ENCODE data around the gene RNF31.

Gene RNF31

GRCh38 chr14:24171422-24172260 is 24.3 kb downstream of the RNF31 start, which contains the start of gene REC8:
REC8 (plus strand) TSS chr14:24172080; CDS start chr14:24172553, 473 bp downstream.
- TF ChIP-seq TAF1 (IDR thresholded peaks at IDR 0.05; ENCODE audit: borderline replicate concordance, low read depth, low read length) (no peak), POLR2AphosphoS5 (IDR thresholded peaks at IDR 0.05; ENCODE audit: low read depth, low read length) (peak; percentile 81; the same call in 1 of the 2 replicates), POLR2A (IDR thresholded peaks at IDR 0.05; ENCODE audit: low read depth, low read length) (peak; percentile 75)
- FAIRE-seq (peak; percentile 54), DNase-seq (ENCODE audit: insufficient read length) (peak; percentile 89)

- TF ChIP-seq TAF1 (IDR thresholded peaks at IDR 0.05; ENCODE audit: borderline replicate concordance, low read depth, low read length) (no peak), POLR2A (IDR thresholded peaks at IDR 0.05; ENCODE audit: low read depth, low read length) (no peak; the same call in 1 of the 2 replicates), POLR2AphosphoS5 (IDR thresholded peaks at IDR 0.05; ENCODE audit: low read depth, low read length) (0 out of 2 replicates have a peak, but pooled peaks have one; percentile 10)
- DNase-seq (ENCODE audit: insufficient read length) (no peak), FAIRE-seq (no peak)
Observed at GRCh38 chr14:24172261-24172860, 25.1 kb downstream of the RNF31 start.

GRCh38 chr14:24172871-24173281 is 25.6 kb downstream of the RNF31 start:
- no peak for DNase-seq (ENCODE audit: insufficient read length)
- TF ChIP-seq POLR2A (IDR thresholded peaks at IDR 0.05; ENCODE audit: low read depth, low read length) (no peak), TAF1 (IDR thresholded peaks at IDR 0.05; ENCODE audit: borderline replicate concordance, low read depth, low read length) (no peak), POLR2AphosphoS5 (IDR thresholded peaks at IDR 0.05; ENCODE audit: low read depth, low read length) (0 out of 2 replicates have a peak, but pooled peaks have one; percentile 10)
- FAIRE-seq, result no peak

GRCh38 chr14:24176599-24176998 is 29.3 kb downstream of the RNF31 start:
- TF ChIP-seq POLR2AphosphoS5 (IDR thresholded peaks at IDR 0.05; ENCODE audit: low read depth, low read length) (0 out of 2 replicates have a peak, but pooled peaks have one; percentile 22), TAF1 (IDR thresholded peaks at IDR 0.05; ENCODE audit: borderline replicate concordance, low read depth, low read length) (no peak), POLR2A (IDR thresholded peaks at IDR 0.05; ENCODE audit: low read depth, low read length) (0 out of 2 replicates have a peak, but pooled peaks have one; percentile 6)
- DNase-seq (ENCODE audit: insufficient read length), result no peak
- no peak for FAIRE-seq

DNA sequence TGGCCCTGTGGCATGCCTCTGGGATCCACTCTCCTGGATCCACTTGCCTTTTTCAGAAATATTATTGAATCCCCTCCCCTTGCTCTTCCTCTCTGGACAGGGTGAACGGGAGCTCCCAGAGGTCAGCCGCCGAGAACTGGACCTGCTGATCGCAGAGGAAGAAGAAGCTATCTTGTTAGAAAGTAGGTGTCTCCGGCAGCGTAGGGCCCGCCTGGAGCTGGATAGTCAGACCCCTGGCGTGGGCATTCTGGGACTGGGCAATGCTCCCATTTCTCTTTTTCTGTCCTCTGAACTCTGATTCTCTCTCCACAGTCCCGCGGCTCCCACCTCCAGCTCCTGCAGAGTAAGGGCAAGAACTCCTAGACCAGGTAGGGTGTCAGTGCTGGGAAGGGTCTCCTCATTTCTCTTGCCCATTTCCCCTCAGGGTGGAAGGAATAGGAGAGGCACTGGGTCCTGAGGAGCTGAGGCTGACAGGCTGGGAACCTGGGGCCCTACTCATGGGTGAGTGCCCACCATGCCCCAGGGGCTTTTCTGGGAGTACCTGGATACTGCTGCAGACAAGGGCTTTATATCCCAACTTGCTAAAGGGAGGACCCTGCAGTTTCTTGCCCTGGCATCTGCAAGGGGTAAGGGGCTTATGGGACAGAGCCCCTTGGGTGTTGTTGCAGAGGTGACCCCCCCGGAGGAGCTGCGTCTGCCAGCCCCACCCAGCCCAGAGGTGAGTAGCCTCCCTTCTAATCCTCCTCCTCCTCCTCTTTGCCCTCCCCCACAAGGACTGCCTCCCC is 29.9 kb downstream of the RNF31 start:
- TF ChIP-seq TAF1 (IDR thresholded peaks at IDR 0.05; ENCODE audit: borderline replicate concordance, low read depth, low read length) (no peak), POLR2A (IDR thresholded peaks at IDR 0.05; ENCODE audit: low read depth, low read length) (no peak; the same call in 1 of the 2 replicates), POLR2AphosphoS5 (IDR thresholded peaks at IDR 0.05; ENCODE audit: low read depth, low read length) (no peak)
- FAIRE-seq (no peak), DNase-seq (ENCODE audit: insufficient read length) (no peak)

- DNase-seq (ENCODE audit: insufficient read length), result no peak
- TF ChIP-seq TAF1 (IDR thresholded peaks at IDR 0.05; ENCODE audit: borderline replicate concordance, low read depth, low read length), result no peak
- no peak for TF ChIP-seq POLR2A (IDR thresholded peaks at IDR 0.05; ENCODE audit: low read depth, low read length)
- TF ChIP-seq POLR2AphosphoS5 (IDR thresholded peaks at IDR 0.05; ENCODE audit: low read depth, low read length), result no peak; the same call in 1 of the 2 replicates
- no peak for FAIRE-seq
Observed at GRCh38 chr14:24177891-24178290, 30.6 kb downstream of the RNF31 start.

DNA sequence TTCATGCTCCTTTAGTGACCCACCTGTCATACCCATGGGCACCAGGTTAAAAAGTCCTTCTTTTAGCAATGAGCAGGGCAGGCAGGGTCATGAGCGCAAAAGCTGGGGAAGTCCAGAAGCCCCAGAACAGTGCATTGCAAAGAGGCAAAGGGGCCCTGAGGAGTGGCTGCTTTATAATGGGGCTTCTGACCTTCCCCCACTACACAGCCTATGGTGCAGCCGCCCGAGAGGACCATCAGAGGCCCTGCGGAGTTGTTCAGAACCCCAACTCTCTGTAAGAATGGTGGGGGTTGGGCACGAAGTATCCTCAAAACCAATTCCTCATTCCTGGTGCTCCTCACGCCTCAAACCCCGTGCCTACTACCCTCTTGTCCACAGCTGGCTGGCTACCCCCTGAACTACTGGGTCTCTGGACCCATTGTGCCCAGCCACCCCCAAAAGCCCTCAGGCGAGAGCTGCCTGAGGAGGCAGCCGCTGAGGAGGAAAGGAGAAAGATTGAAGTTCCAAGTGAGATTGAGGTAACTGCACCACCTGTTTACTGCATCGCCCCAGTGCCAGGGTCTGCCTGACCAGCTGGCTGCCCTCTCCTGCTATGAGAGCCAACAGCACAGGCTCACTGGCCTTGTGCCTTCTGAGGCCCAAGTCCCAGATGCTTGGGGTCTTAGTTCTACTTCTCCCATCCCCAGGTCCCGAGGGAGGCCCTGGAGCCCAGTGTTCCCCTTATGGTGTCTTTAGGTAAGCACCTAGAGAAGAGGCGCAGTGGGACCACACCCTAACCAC is 31.3 kb downstream of the RNF31 start:
- FAIRE-seq (no peak), DNase-seq (ENCODE audit: insufficient read length) (no peak)
- no peak for TF ChIP-seq TAF1 (IDR thresholded peaks at IDR 0.05; ENCODE audit: borderline replicate concordance, low read depth, low read length)
- no peak; the same call in 1 of the 2 replicates for TF ChIP-seq POLR2AphosphoS5 (IDR thresholded peaks at IDR 0.05; ENCODE audit: low read depth, low read length)
- TF ChIP-seq POLR2A (IDR thresholded peaks at IDR 0.05; ENCODE audit: low read depth, low read length), result no peak; the same call in none of the 2 replicates

GRCh38 chr14:24179294-24179960 is 32.1 kb downstream of the RNF31 start:
- FAIRE-seq (no peak), DNase-seq (ENCODE audit: insufficient read length) (no peak)
- TF ChIP-seq TAF1 (IDR thresholded peaks at IDR 0.05; ENCODE audit: borderline replicate concordance, low read depth, low read length) (no peak), POLR2AphosphoS5 (IDR thresholded peaks at IDR 0.05; ENCODE audit: low read depth, low read length) (peak; percentile 45; the same call in 1 of the 2 replicates), POLR2A (IDR thresholded peaks at IDR 0.05; ENCODE audit: low read depth, low read length) (peak; percentile 30; the same call in 1 of the 2 replicates)

DNA sequence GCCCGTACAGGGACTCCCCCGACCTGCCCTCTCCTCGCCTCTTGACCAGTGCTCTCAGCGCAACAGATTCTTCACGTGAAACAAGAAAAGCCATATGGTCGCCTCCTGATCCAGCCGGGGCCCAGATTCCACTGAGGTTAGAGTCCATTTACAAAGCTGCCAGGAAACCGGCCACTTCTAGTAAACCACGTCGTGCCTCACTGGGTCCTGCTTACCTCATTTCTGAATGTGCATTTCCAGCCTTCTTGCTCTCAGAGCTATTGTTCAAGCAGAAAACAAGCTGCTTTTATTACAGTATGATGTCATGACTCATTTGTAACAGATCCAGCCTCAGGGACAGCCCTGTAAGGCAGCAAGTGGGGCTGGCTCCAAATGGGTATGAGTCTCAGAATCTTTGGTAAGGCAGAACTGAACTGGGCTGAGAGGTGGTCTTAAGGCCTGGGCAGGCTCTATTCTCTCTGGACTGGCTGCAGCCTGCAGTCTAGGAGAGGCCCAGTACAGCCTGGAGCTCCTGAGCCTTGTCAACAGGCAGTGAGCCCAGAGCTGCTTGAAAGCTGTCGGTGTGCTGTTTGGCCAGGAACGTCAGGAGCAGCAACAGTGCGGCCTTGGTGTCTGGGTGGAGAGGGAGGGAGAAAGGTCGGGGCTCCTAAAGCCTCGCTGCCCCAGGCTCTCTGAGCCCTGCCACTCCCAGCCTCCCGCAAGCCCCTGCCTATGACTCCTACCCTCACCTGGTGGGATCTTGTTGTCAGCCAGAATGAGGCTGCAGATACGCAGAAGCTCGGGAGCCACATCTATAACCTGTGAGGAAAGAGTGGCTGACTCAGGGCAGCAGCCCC is 32.9 kb downstream of the RNF31 start:
- TF ChIP-seq TAF1 (IDR thresholded peaks at IDR 0.05; ENCODE audit: borderline replicate concordance, low read depth, low read length) (no peak), POLR2A (IDR thresholded peaks at IDR 0.05; ENCODE audit: low read depth, low read length) (no peak; the same call in 1 of the 2 replicates), POLR2AphosphoS5 (IDR thresholded peaks at IDR 0.05; ENCODE audit: low read depth, low read length) (peak; percentile 53)
- FAIRE-seq, result no peak
- no peak for DNase-seq (ENCODE audit: insufficient read length)

Measured in GM12892 (cell line).